IPS-18a (cell line): ENCODE data around the gene OCSTAMP.

ENCODE experiments used
- H3K27ac ChIP-seq: one replicate; pipeline ENCODE4 v1.5.1; 2013; ENCODE audit warnings: low read length
- H3K27me3 ChIP-seq: one replicate; pipeline ENCODE4 v1.6.1; 2013; ENCODE audit warnings: mild to moderate bottlenecking, low read length; ENCODE audit not compliant: control insufficient read depth, insufficient read depth
- H3K36me3 ChIP-seq: one replicate; pipeline ENCODE4 v1.6.1; 2013; ENCODE audit warnings: low read depth, low read length; ENCODE audit not compliant: control insufficient read depth
- H3K4me1 ChIP-seq: one replicate; pipeline ENCODE4 v1.6.1; 2013; ENCODE audit warnings: low read depth, low read length; ENCODE audit not compliant: control insufficient read depth
- H3K4me3 ChIP-seq: one replicate; pipeline ENCODE4 v1.5.1; 2013; ENCODE audit warnings: low read length
- H3K9ac ChIP-seq: one replicate; pipeline ENCODE4 v1.6.1; 2013; ENCODE audit warnings: mild to moderate bottlenecking, low read length, moderate library complexity
- H3K9me3 ChIP-seq: one replicate; pipeline ENCODE4 v1.6.1; 2013; ENCODE audit warnings: low read depth, low read length; ENCODE audit not compliant: control insufficient read depth

The OCSTAMP gene

GRCh38 chr20:46548688-46549087 is 1.8 kb downstream of the OCSTAMP start:
- Histone ChIP-seq H3K9ac (no peak overlapping the region), H3K4me3 (no peak overlapping the region), H3K27me3 (no peaks in the 10 kb centered on the region), H3K36me3 (no peaks in the 10 kb centered on the region), H3K9me3 (no peaks in the 10 kb centered on the region), H3K27ac (no peak overlapping the region), H3K4me1 (peaks cover 27% of the 10 kb centered on the region)

GRCh38 chr20:46547995-46548394 is 2.5 kb downstream of the OCSTAMP start:
- H3K9me3 ChIP-seq: no peaks in the 10 kb centered on the region
- no peak overlapping the region for H3K4me3 ChIP-seq
- H3K4me1 ChIP-seq: peaks cover 23% of the 10 kb centered on the region
- no peaks in the 10 kb centered on the region for H3K27me3 ChIP-seq
- H3K27ac ChIP-seq: no peak overlapping the region
- H3K36me3 ChIP-seq: no peaks in the 10 kb centered on the region
- H3K9ac ChIP-seq: no peak overlapping the region

GRCh38 chr20:46546936-46547335 is 3.5 kb downstream of the OCSTAMP start:
- Histone ChIP-seq H3K36me3 (no peaks in the 10 kb centered on the region), H3K9me3 (no peaks in the 10 kb centered on the region), H3K4me1 (peaks cover 12% of the 10 kb centered on the region), H3K9ac (no peak overlapping the region), H3K4me3 (no peak overlapping the region), H3K27ac (no peak overlapping the region), H3K27me3 (no peaks in the 10 kb centered on the region)

- Histone ChIP-seq H3K4me3 (no peak overlapping the region), H3K4me1 (peaks cover 6% of the 10 kb centered on the region), H3K36me3 (no peaks in the 10 kb centered on the region), H3K9me3 (no peaks in the 10 kb centered on the region), H3K27ac (no peak overlapping the region), H3K27me3 (no peaks in the 10 kb centered on the region), H3K9ac (no peak overlapping the region)
Observed at GRCh38 chr20:46546298-46546697, 4.2 kb downstream of the OCSTAMP start.

- Histone ChIP-seq H3K4me1 (peaks cover 2% of the 10 kb centered on the region), H3K4me3 (no peak overlapping the region), H3K9me3 (no peaks in the 10 kb centered on the region), H3K27ac (no peak overlapping the region), H3K36me3 (no peaks in the 10 kb centered on the region), H3K9ac (no peak overlapping the region), H3K27me3 (no peaks in the 10 kb centered on the region)
Observed at GRCh38 chr20:46545827-46546138, 4.7 kb downstream of the OCSTAMP start.

- Histone ChIP-seq H3K27me3 (no peaks in the 10 kb centered on the region), H3K9me3 (no peaks in the 10 kb centered on the region), H3K36me3 (no peaks in the 10 kb centered on the region), H3K4me3 (no peak overlapping the region), H3K4me1 (no peaks in the 10 kb centered on the region), H3K9ac (no peak overlapping the region), H3K27ac (no peak overlapping the region)
Observed at GRCh38 chr20:46545077-46545826, 5.2 kb downstream of the OCSTAMP start.

- H3K27ac ChIP-seq: no peak overlapping the region
- no peaks in the 10 kb centered on the region for H3K36me3 ChIP-seq
- H3K4me1 ChIP-seq: no peaks in the 10 kb centered on the region
- H3K27me3 ChIP-seq: no peaks in the 10 kb centered on the region
- no peak overlapping the region for H3K9ac ChIP-seq
- no peaks in the 10 kb centered on the region for H3K9me3 ChIP-seq
- no peak overlapping the region for H3K4me3 ChIP-seq
Observed at GRCh38 chr20:46544576-46544975, 5.9 kb downstream of the OCSTAMP start.

GRCh38 chr20:46543959-46544358 is 6.5 kb downstream of the OCSTAMP start:
- no peak overlapping the region for H3K9ac ChIP-seq

GRCh38 chr20:46543033-46543432 is 7.4 kb downstream of the OCSTAMP start:
- no peaks in the 10 kb centered on the region for H3K27me3 ChIP-seq
- peaks cover 7% of the 10 kb centered on the region for H3K4me1 ChIP-seq
- H3K9me3 ChIP-seq: no peaks in the 10 kb centered on the region
- no peak overlapping the region for H3K4me3 ChIP-seq
- no peak overlapping the region for H3K27ac ChIP-seq
- no peak overlapping the region for H3K9ac ChIP-seq
- no peaks in the 10 kb centered on the region for H3K36me3 ChIP-seq

More at GRCh38 chr20:46543959-46544358, 6.5 kb downstream of the OCSTAMP start:
- no peaks in the 10 kb centered on the region for H3K9me3 ChIP-seq
- no peaks in the 10 kb centered on the region for H3K36me3 ChIP-seq
- peaks cover 6% of the 10 kb centered on the region for H3K4me1 ChIP-seq
- H3K4me3 ChIP-seq: no peak overlapping the region
- no peaks in the 10 kb centered on the region for H3K27me3 ChIP-seq
- no peak overlapping the region for H3K27ac ChIP-seq

GRCh38 chr20:46541229-46541935 is 9.1 kb downstream of the OCSTAMP start:
- H3K9ac ChIP-seq: no peak overlapping the region
- no peaks in the 10 kb centered on the region for H3K36me3 ChIP-seq
- H3K4me1 ChIP-seq: peaks cover 7% of the 10 kb centered on the region
- no peaks in the 10 kb centered on the region for H3K9me3 ChIP-seq
- H3K27me3 ChIP-seq: no peaks in the 10 kb centered on the region
- no peak overlapping the region for H3K4me3 ChIP-seq
- H3K27ac ChIP-seq: no peak overlapping the region

GRCh38 chr20:46539113-46539512 is 11.3 kb downstream of the OCSTAMP start:
- Histone ChIP-seq H3K36me3 (no peaks in the 10 kb centered on the region), H3K9me3 (no peaks in the 10 kb centered on the region), H3K27ac (no peak overlapping the region), H3K4me1 (peaks cover 7% of the 10 kb centered on the region), H3K9ac (no peak overlapping the region), H3K27me3 (no peaks in the 10 kb centered on the region), H3K4me3 (no peak overlapping the region)

- Histone ChIP-seq H3K9ac (no peak overlapping the region), H3K4me1 (no peaks in the 10 kb centered on the region), H3K27ac (no peak overlapping the region), H3K36me3 (no peaks in the 10 kb centered on the region), H3K4me3 (no peak overlapping the region), H3K27me3 (no peaks in the 10 kb centered on the region), H3K9me3 (no peaks in the 10 kb centered on the region)
Observed at GRCh38 chr20:46530640-46531039, 19.8 kb downstream of the OCSTAMP start.
